PFSK-1 (cell line): ENCODE data around the gene PTMS.

ENCODE experiments used
- FOXP2 ChIP-seq: optimal IDR thresholded peaks from 2 replicates; pipeline ENCODE3; 2011; ENCODE audit warnings: borderline replicate concordance, control low read depth, inconsistent platforms; ENCODE audit not compliant: insufficient read depth; ENCODE audit errors: extremely low read length, extremely low read depth
- POLR2AphosphoS5 ChIP-seq: IDR thresholded peaks from 2 replicates; pipeline ENCODE4 v1.6.1; 2012; ENCODE audit warnings: low read depth, mild to moderate bottlenecking, control low read depth, low read length, moderate library complexity
- SIN3A ChIP-seq: IDR thresholded peaks from 2 replicates; pipeline ENCODE4 v1.6.1; 2012; ENCODE audit warnings: mild to moderate bottlenecking, low read length, moderate library complexity, borderline replicate concordance; ENCODE audit not compliant: insufficient read depth
- TAF1 ChIP-seq: IDR thresholded peaks from 2 replicates; pipeline ENCODE4 v1.6.1; 2012; ENCODE audit warnings: low read length, control low read depth, borderline replicate concordance; ENCODE audit not compliant: insufficient read depth
- TF ChIP-seq, protein P1 (sequence below), 2 experiments: IDR thresholded peaks; 2 replicates each; pipeline versions ENCODE4 v1.6.1 to v1.8.0; 2011 to 2012; ENCODE audit warnings: low read depth in 2 of 2, low read length in 2 of 2, control low read depth in 1 of 2, inconsistent platforms in 1 of 2, mild to moderate bottlenecking in 1 of 2, moderate library complexity in 1 of 2; ENCODE audit not compliant: insufficient read depth in 1 of 2

PTMS gene

DNA sequence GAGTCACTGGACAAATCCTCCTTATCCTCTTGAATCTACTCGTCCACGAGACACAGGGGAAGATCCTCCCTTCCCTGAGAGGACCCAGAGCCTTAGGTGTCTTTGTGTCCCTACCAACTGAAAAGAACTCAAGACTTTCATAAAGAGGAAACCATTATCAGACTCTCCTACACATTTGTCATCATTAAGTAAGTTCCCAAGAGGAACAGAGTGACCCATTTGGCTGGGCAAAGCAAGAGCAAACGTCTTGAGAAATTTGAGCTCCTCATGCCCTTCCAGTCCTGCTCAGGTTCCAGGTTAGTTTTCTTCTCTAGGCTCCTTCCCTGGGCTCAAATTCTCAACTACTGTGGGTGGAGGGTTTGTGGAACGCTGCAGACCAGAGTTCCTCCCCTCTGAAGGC lies 18.9 kb upstream of the PTMS start:
- TF ChIP-seq TAF1, result no peak
- TF ChIP-seq, protein P1, sequence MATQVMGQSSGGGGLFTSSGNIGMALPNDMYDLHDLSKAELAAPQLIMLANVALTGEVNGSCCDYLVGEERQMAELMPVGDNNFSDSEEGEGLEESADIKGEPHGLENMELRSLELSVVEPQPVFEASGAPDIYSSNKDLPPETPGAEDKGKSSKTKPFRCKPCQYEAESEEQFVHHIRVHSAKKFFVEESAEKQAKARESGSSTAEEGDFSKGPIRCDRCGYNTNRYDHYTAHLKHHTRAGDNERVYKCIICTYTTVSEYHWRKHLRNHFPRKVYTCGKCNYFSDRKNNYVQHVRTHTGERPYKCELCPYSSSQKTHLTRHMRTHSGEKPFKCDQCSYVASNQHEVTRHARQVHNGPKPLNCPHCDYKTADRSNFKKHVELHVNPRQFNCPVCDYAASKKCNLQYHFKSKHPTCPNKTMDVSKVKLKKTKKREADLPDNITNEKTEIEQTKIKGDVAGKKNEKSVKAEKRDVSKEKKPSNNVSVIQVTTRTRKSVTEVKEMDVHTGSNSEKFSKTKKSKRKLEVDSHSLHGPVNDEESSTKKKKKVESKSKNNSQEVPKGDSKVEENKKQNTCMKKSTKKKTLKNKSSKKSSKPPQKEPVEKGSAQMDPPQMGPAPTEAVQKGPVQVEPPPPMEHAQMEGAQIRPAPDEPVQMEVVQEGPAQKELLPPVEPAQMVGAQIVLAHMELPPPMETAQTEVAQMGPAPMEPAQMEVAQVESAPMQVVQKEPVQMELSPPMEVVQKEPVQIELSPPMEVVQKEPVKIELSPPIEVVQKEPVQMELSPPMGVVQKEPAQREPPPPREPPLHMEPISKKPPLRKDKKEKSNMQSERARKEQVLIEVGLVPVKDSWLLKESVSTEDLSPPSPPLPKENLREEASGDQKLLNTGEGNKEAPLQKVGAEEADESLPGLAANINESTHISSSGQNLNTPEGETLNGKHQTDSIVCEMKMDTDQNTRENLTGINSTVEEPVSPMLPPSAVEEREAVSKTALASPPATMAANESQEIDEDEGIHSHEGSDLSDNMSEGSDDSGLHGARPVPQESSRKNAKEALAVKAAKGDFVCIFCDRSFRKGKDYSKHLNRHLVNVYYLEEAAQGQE (IDR thresholded peaks at IDR 0.05; ENCODE audit: insufficient read depth in 1 of 2, low read depth in 2 of 2, low read length in 2 of 2), result no peak
- no peak for TF ChIP-seq POLR2AphosphoS5
- no peak for TF ChIP-seq SIN3A
- no peak for TF ChIP-seq FOXP2

DNA sequence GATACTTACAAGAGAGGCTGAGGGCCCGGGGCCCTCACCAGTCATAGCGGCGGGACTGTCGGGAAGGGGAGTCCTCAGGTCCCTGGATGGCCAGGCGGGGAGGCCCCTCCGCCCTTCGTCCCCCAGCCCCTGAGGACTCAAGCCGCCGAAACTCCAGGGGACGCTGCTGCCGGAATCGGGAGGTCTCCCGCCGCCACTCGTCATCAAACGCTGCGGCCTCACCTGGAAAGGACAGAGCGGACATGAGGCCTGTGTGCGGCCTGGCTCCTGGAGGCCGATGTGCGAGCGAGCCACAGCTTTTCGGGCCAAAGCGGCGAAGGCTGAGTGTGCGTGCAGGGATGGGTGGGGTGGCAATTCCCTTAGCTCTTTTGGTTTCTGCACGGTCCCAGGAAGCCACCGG lies 17.4 kb upstream of the PTMS start:
- TF ChIP-seq, protein P1 (IDR thresholded peaks at IDR 0.05; ENCODE audit: insufficient read depth in 1 of 2, low read depth in 2 of 2, low read length in 2 of 2), result no peak
- TF ChIP-seq POLR2AphosphoS5 (no peak), FOXP2 (no peak), SIN3A (no peak), TAF1 (no peak)

DNA sequence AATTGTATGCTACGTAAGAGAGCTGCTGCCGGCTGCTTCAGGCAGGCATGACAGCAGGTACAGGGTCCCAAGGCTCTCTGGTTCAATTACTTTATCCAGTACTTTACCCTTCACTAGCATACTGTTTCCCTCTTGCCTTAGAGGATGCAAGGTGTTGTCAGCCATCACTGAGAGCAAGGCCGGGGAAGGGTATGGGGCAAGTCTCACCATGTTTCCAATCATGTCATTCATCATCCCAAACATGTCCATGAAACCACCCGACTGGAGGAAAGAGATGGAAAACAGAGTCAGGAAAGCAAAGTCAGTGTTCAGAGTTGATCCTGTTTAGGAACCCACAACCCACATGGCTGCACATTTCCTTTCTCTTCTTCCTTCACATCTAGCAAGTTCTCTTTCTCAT lies 15.7 kb upstream of the PTMS start:
- no peak for TF ChIP-seq FOXP2
- no peak for TF ChIP-seq POLR2AphosphoS5
- TF ChIP-seq TAF1, result no peak
- no peak for TF ChIP-seq SIN3A
- TF ChIP-seq, protein P1 (IDR thresholded peaks at IDR 0.05; ENCODE audit: insufficient read depth in 1 of 2, low read depth in 2 of 2, low read length in 2 of 2), result no peak

DNA sequence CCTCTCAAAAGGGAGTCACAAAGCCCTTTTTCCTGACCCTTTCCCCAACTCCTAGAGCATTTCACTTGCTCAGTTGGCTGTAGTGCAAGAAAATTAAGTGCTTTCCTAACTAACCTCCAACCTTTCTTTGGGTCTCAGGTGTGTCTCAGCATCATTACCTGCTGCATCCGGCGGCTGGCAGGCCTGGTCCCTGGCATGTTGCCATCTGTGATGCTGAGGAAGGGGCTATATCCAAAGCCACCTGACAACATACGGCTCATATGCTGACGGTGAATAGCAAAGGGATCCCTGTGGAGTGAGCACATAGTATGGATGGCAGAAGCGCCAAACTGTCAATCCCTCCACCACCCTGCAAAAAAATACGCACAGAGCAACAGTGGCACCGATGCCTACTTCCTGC lies 14.4 kb upstream of the PTMS start:
- TF ChIP-seq, protein P1 (IDR thresholded peaks at IDR 0.05; ENCODE audit: insufficient read depth in 1 of 2, low read depth in 2 of 2, low read length in 2 of 2), result no peak
- TF ChIP-seq TAF1, result no peak

DNA sequence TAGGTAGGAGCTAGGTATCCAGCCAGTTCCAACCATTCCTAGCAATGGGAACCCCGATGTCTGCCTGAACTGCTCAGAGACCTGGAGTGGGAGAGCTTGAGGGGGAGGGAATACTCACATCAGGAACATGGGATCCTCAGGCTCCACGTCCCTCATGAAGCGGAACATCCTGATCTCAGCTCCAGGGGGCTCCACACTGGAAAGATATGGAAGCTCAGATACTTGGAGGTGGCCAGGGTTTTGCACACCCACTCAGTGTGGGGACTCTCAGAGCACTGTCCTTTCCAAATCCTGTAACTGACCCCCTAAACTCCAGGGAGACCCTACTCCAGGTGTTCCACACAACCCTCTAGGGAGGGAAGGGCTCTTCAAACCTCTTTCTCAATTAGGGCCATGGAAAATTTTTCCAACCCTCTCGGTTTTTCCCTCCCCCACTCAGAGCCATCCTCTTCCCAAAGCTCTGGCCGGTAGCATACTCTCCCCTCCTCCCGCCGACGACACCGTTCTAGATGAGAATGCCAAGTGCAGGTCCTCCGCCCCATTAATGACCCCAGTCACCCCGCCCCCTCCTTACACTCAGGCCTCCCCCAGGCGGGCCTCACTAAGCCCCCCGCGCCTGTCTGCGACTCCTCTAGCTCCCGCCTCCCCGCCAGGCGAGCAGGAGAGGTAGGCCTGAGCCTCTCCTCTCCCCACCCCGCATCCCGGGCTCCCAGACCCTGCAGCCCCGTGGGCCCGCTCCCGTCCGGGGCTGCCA lies 13.8 kb upstream of the PTMS start:
- TF ChIP-seq FOXP2 (no peak), POLR2AphosphoS5 (no peak), TAF1 (no peak), SIN3A (no peak)
- TF ChIP-seq, protein P1 (IDR thresholded peaks at IDR 0.05; ENCODE audit: insufficient read depth in 1 of 2, low read depth in 2 of 2, low read length in 2 of 2), result no peak
